Measurements from ENCODE around the gene MBNL2.

The MBNL2 gene

DNA sequence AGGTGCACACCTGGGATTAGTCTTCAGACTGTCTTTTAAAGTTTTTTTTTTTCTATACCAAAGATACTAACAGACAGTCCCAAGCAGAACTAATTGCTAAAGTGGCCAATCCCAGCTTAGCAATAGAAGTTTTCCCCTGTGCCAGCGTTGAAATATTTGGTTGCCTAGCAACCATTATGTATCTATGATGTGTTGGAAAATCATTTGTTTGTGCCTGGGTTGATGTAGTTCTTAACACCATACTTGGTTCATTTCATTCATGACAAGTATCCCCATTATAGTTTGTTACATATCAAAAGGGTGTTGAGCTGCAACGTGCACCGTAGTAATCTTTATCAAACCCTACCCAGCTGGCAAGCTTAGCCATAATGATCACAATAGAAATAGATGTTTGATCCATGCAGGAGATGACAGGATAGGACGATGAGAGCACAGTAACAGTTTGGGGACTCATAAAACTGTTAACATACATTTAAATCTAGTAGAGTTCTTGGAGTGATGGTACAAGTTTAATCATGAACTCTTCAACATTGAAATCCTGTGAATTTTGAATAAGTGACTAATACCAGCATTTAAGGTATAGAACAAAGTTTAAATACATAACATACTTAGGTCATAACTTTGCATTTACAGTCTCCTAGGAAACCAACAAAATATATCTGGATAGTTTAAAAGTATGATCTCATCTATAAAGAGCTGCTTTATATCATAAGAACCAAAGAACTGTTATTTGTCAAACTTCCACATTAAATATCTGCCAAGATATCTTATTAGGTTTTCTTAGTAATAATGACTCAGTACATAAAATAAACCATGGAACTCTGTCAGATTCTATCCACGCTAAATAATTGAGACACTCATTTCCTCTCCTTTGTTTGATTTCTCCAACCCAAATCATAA, 73.4 kb downstream of the MBNL2 start:
- H3K27ac ChIP-seq, result no peak overlapping the region
- TF ChIP-seq, protein P1, sequence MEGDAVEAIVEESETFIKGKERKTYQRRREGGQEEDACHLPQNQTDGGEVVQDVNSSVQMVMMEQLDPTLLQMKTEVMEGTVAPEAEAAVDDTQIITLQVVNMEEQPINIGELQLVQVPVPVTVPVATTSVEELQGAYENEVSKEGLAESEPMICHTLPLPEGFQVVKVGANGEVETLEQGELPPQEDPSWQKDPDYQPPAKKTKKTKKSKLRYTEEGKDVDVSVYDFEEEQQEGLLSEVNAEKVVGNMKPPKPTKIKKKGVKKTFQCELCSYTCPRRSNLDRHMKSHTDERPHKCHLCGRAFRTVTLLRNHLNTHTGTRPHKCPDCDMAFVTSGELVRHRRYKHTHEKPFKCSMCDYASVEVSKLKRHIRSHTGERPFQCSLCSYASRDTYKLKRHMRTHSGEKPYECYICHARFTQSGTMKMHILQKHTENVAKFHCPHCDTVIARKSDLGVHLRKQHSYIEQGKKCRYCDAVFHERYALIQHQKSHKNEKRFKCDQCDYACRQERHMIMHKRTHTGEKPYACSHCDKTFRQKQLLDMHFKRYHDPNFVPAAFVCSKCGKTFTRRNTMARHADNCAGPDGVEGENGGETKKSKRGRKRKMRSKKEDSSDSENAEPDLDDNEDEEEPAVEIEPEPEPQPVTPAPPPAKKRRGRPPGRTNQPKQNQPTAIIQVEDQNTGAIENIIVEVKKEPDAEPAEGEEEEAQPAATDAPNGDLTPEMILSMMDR (conservative IDR thresholded peaks at IDR 0.05), result no peak
- no peak for TF ChIP-seq ZFX (IDR thresholded peaks at IDR 0.05)

DNA sequence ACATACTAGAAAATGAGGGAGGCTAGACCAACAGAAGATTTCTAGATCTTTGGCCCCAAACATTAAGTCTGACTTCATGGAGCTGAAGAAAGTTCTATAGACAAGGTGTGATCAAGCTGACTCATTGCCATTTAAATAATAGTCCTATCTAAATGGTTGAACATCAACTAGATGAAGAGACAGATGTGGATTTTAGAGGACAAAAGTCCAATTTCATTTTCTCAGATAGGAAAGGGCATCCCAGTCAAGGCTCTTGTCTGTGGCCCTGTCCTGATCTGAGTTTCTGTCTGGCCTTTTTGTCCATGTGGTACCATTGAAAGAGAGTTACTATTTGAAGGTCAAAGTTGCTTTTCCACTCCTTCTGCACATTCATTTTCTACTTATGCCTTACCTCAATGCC, 74.6 kb downstream of the MBNL2 start:
- no peak overlapping the region for H3K27ac ChIP-seq
- TF ChIP-seq ZFX (IDR thresholded peaks at IDR 0.05), result no peak
- TF ChIP-seq, protein P1 (conservative IDR thresholded peaks at IDR 0.05), result no peak

DNA sequence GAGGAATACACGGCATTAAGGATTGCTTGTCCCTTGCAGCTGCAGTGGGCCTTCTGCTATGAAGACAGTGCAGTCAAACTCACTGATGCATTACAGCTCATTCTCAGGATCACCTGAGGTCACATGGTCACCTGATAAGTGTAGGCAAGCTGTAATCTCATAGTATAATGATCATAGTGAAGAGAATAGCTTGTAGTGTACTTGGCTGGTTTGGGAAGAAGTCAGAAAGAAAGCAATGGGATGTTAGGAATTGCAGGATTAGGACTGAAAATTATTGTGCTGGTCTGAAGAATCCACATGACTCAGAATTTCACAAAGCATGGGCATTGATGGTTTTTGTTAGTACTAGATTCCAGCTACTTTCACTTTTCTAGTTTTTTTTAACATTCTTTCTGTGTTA, 76.7 kb downstream of the MBNL2 start:
- no peak overlapping the region for H3K27ac ChIP-seq
- TF ChIP-seq, protein P1 (conservative IDR thresholded peaks at IDR 0.05), result no peak
- TF ChIP-seq ZFX (IDR thresholded peaks at IDR 0.05), result no peak

DNA sequence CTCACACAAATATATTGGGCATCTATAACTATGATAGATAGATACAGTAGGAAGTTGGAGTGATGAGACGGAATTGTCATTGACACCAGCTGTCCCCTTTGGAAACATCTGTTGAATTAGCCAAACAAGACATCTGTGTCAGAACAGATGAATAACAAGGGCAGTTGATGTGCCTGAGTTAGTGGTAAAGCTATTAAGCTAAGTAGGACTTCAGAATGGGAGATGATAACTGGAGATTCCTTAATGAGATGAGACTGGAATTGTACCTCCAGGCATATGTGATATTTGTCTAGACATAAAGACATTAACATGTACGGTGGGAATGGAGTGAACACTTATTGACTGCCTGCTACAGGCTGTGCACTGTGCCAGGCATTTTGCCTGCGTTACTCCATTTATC, 78.7 kb downstream of the MBNL2 start:
- no peak overlapping the region for H3K27ac ChIP-seq

DNA sequence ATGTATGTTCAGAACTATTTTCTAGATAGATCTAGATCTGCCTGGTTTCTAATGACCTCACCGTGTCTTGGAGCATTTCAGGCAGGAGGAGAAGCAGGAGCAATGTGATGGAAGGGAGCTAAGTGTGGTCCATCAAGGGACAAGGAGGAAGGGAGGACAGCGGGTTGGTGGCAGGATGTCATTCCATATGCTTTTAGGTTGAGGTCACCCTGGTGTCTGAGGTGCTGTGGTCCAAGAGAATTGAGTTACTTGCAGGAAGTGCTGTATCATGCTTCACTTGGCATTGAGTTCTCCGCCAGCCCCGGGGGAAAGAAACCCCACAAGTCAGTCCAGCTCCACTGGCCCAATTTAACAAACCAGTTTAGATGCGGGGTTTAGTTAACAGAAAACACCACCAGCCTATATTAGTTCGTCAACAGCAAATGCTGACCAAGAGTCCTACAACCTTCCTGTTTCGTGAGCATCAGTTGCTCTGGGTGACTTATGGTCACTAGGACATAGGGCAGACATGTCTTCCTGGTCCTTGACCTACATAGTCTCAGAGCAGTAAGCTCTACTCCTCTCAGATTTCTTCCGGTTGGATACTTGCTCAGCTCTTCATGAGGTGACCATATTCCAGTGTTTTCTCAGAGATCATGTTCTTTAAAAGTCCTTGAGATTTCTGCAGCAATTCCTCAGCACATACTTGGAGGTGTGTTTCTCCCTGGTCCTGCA, 79.4 kb downstream of the MBNL2 start:
- no peak overlapping the region for H3K27ac ChIP-seq
- TF ChIP-seq, protein P1 (conservative IDR thresholded peaks at IDR 0.05), result no peak
- no peak for TF ChIP-seq ZFX (IDR thresholded peaks at IDR 0.05)

More for the DNA sequence above, 78.7 kb downstream of the MBNL2 start:
- no peak for TF ChIP-seq ZFX (IDR thresholded peaks at IDR 0.05)
- TF ChIP-seq, protein P1 (conservative IDR thresholded peaks at IDR 0.05), result no peak

DNA sequence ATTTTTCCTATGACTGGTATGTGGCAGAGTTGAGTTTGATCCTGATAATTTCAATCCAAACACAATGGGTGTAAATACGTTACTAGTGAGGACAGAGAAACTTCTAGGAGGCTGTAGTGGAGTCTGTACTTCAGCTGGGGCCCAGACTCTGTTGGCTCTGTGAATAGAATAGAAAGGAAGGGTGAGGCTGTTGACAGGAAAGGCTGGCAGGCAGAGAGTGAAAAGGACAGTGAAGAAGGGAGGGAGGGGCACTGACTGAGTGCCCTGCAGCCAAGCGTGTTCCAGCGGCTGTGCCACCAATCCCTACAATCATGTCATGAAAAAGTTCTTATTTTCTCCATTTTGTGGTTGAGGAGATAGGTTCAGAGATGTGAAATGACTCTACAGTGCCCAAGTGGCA, 80.5 kb downstream of the MBNL2 start:
- no peak overlapping the region for H3K27ac ChIP-seq
- no peak for TF ChIP-seq ZFX (IDR thresholded peaks at IDR 0.05)
- TF ChIP-seq, protein P1 (conservative IDR thresholded peaks at IDR 0.05), result no peak

DNA sequence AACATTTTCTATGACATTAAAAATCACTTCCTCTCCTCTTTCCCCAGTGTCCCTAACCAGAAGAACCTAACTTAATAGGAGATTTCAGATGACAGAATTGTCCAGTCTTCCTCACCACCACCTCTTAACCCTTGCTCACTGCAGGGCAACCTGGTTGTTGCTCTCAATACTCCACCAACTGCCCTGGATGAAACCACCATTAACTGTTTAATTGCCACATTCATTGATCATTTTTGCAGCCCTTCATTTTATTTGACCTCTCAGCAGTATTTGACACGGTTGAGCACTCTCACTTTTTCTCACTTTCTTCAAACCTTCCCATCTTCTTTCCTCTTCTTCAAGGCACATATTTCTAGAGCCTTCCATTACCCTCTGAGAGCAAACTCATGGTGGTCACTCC, 84.0 kb downstream of the MBNL2 start:
- TF ChIP-seq, protein P1 (conservative IDR thresholded peaks at IDR 0.05), result no peak
- no peak for TF ChIP-seq ZFX (IDR thresholded peaks at IDR 0.05)
- no peak overlapping the region for H3K27ac ChIP-seq
